ENCODE measurements around the gene TMEM131L.
A peak's percentile ranks its signal among the peaks of the same experiment; 100 is the strongest.

TMEM131L gene

GRCh38 chr4:153513596-153513995, 47.4 kb downstream of the TMEM131L start:
- TF ChIP-seq, protein P1, sequence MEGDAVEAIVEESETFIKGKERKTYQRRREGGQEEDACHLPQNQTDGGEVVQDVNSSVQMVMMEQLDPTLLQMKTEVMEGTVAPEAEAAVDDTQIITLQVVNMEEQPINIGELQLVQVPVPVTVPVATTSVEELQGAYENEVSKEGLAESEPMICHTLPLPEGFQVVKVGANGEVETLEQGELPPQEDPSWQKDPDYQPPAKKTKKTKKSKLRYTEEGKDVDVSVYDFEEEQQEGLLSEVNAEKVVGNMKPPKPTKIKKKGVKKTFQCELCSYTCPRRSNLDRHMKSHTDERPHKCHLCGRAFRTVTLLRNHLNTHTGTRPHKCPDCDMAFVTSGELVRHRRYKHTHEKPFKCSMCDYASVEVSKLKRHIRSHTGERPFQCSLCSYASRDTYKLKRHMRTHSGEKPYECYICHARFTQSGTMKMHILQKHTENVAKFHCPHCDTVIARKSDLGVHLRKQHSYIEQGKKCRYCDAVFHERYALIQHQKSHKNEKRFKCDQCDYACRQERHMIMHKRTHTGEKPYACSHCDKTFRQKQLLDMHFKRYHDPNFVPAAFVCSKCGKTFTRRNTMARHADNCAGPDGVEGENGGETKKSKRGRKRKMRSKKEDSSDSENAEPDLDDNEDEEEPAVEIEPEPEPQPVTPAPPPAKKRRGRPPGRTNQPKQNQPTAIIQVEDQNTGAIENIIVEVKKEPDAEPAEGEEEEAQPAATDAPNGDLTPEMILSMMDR (IDR thresholded peaks at IDR 0.05; ENCODE audit: insufficient read depth, low read length, poor library complexity, severe bottlenecking): no peak
- H3K27me3 ChIP-seq (replicated peaks; ENCODE audit: control insufficient read depth, insufficient read depth, low read length): no peaks in the 10 kb centered on the region
- H3K36me3 ChIP-seq (ENCODE audit: control insufficient read depth, insufficient read depth, low read length): peaks cover 6% of the 10 kb centered on the region
- DNase-seq (ENCODE audit: extremely low read depth, insufficient read length): no peak
- no peak overlapping the region for H3K4me3 ChIP-seq (replicated peaks; ENCODE audit: low read depth, low read length)

DNA sequence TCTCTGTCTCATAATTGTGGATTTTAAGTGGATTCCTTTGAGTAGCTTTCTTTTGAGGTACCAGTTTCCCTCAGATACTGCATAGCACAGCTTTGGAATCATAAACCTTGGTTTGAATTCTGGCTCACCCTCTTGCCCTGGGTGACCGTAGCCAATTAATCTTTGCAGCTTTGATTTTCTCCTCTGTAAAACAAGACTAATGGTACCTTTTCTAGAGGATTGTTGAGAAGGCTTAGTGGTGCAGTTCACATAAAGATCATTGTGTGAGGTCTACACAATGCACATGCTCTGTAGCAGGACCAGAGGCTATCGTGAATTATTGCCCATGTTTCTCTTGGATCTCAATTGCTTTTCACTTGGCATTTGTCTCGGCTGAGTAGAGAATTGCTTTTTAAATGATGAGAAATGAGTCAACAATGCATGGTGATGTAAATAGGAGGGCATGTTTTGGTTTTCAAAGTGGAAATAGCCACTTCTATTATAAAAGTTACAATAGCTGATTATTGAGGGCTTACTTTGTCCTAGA, 47.9 kb downstream of the TMEM131L start:
- Histone ChIP-seq H3K27me3 (replicated peaks; ENCODE audit: control insufficient read depth, insufficient read depth, low read length) (no peaks in the 10 kb centered on the region), H3K36me3 (ENCODE audit: control insufficient read depth, insufficient read depth, low read length) (peaks cover 5% of the 10 kb centered on the region), H3K4me3 (replicated peaks; ENCODE audit: low read depth, low read length) (no peak overlapping the region)
- DNase-seq (ENCODE audit: extremely low read depth, insufficient read length): no peak
- TF ChIP-seq, protein P1 (IDR thresholded peaks at IDR 0.05; ENCODE audit: insufficient read depth, low read length, poor library complexity, severe bottlenecking): no peak

DNA sequence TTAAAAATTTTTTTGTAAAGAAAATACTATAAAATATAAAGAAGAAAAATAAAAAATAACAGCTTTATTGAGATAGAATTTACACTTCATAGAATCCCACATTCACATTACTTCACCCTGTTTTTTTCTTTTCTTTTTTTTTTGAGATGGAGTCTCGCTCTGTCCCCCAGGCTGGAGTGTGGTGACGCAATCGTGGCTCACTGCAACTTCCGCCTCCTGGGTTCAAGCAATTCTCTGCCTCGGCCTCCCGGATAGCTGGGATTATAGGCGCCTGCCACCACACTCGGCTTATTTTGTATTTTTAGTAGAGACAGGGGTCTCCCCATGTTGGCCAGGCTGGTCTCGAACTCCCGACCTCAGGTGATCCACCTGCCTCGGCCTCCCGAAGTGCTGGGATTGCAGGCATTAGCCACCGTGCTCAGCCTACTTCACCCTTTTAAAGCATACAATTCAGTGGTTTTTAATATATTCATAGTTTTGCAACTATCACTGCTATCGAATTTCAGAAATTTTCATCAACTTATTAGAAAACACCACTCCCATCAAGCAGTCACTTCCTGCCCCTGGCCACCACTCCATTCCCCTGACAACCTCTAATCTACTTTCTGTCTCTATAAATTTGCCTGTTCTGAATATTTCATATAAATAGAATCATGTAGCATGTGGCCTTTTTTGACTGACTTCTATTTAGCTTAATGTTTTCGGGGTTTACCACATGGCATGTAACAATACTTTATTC, 48.7 kb downstream of the TMEM131L start:
- no peak overlapping the region for H3K4me3 ChIP-seq (replicated peaks; ENCODE audit: low read depth, low read length)
- TF ChIP-seq, protein P1 (IDR thresholded peaks at IDR 0.05; ENCODE audit: insufficient read depth, low read length, poor library complexity, severe bottlenecking): no peak
- H3K36me3 ChIP-seq (ENCODE audit: control insufficient read depth, insufficient read depth, low read length): peaks cover 8% of the 10 kb centered on the region
- DNase-seq (ENCODE audit: extremely low read depth, insufficient read length): no peak
- H3K27me3 ChIP-seq (replicated peaks; ENCODE audit: control insufficient read depth, insufficient read depth, low read length): no peaks in the 10 kb centered on the region

DNA sequence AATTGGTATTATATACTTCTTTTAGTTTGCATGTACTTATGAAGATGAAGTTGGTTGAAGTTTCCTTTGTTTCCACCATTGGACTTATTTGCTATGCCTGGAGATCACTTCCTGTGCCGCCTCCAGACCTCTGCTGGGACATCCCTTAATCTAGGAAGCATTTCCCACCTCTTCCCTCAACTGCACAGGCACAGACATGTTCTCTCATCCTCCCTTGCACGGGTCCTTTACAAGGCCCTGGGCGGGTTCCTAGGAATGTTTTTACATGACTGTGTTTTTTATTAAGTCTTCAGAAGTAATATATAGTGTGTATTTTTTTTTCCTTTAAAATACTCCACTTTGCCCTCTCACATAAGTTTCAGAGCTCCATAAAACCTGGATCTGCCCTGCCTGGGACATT, 51.0 kb downstream of the TMEM131L start:
- TF ChIP-seq, protein P1 (IDR thresholded peaks at IDR 0.05; ENCODE audit: insufficient read depth, low read length, poor library complexity, severe bottlenecking): no peak
- peaks cover 4% of the 10 kb centered on the region for H3K36me3 ChIP-seq (ENCODE audit: control insufficient read depth, insufficient read depth, low read length)

GRCh38 chr4:153518001-153518400, 51.8 kb downstream of the TMEM131L start:
- H3K4me3 ChIP-seq (replicated peaks; ENCODE audit: low read depth, low read length): peak overlapping the region; percentile 44
- peaks cover 4% of the 10 kb centered on the region for H3K36me3 ChIP-seq (ENCODE audit: control insufficient read depth, insufficient read depth, low read length)
- DNase-seq (ENCODE audit: extremely low read depth, insufficient read length): no peak
- TF ChIP-seq, protein P1 (IDR thresholded peaks at IDR 0.05; ENCODE audit: insufficient read depth, low read length, poor library complexity, severe bottlenecking): peak; percentile 22
- no peaks in the 10 kb centered on the region for H3K27me3 ChIP-seq (replicated peaks; ENCODE audit: control insufficient read depth, insufficient read depth, low read length)

More for the DNA sequence above, 51.0 kb downstream of the TMEM131L start:
- Histone ChIP-seq H3K27me3 (replicated peaks; ENCODE audit: control insufficient read depth, insufficient read depth, low read length) (no peaks in the 10 kb centered on the region), H3K4me3 (replicated peaks; ENCODE audit: low read depth, low read length) (no peak overlapping the region; the same call in 1 of the 2 replicates)
- no peak for DNase-seq (ENCODE audit: extremely low read depth, insufficient read length)
